ENCODE results near the gene CFAP46. TPM values are rescaled to one million over a fixed set of nuclear protein-coding genes. Genes with fewer than 3 reads are reported as not detected.
A peak's percentile ranks its signal among the peaks of the same experiment; 100 is the strongest.

CFAP46 gene
- polyA plus RNA-seq, 1 of the 3 experiments (the other 2 are of a cell fraction) = 3.9 TPM

- TF ChIP-seq USF2 (IDR thresholded peaks at IDR 0.05; ENCODE audit: borderline replicate concordance, low read depth, low read length) (no peak), PBX3 (IDR thresholded peaks at IDR 0.05) (no peak), NRF1 (IDR thresholded peaks at IDR 0.05; ENCODE audit: low read depth, low read length) (no peak), GATA2 (CRISPR knock-in tag; IDR thresholded peaks at IDR 0.05) (no peak)
Observed at GRCh38 chr10:132940791-132941465, 1.4 kb downstream of the CFAP46 start (continued).

GRCh38 chr10:132939957-132940790 is 2.2 kb downstream of the CFAP46 start:
- DNase-seq = peak; percentile 57
- ChIA-PET POLR2A (no interaction called here), CTCF (interaction anchor here (0.6 to 1.6 kb wide), 7 partner anchors 13 to 286 kb away, joined by 3 to 4 read pairs (median 3); no protein-coding TSS in a partner anchor)
- Histone ChIP-seq H3K79me2 (ENCODE audit: insufficient read depth) (no peaks in the 10 kb centered on the region), H2AFZ (ENCODE audit: low read depth) (no peak overlapping the region), H4K20me1 (ENCODE audit: insufficient read depth) (no peaks in the 10 kb centered on the region), H3K9me3 (no peaks in the 10 kb centered on the region), H3K36me3 (replicated peaks in 1 of 2; ENCODE audit: control insufficient read depth in 1 of 2, insufficient read depth in 2 of 2, low read length in 1 of 2) (peaks cover 0 to 2% of the 10 kb centered on the region in 2 experiments), H3K4me3 (ENCODE audit: low read depth in 2 of 2, low read length in 1 of 2) (peak overlapping the region in 1 of 2 experiments; percentile 46; a peak in 1 of 4 replicates), H3F3A (replicated peaks; ENCODE audit: insufficient read depth) (no peaks in the 10 kb centered on the region), H3K9ac (no peak overlapping the region), H3K27me3 (ENCODE audit: insufficient read depth) (no peaks in the 10 kb centered on the region), H3K4me1 (ENCODE audit: control insufficient read depth in 1 of 2, insufficient read depth in 2 of 2, low read depth in 1 of 2, low read length in 1 of 2) (peaks cover 0 to 11% of the 10 kb centered on the region in 2 experiments; a peak in 1 of 4 replicates), H3K27ac (ENCODE audit: low read depth in 2 of 2, low read length in 1 of 2) (no peak overlapping the region), H3K9me2 (no peaks in the 10 kb centered on the region), H3K4me2 (no peak overlapping the region)
- no peak for TF ChIP-seq USF1 (IDR thresholded peaks at IDR 0.05; ENCODE audit: borderline replicate concordance, low read depth)
- no peak for TF ChIP-seq MXI1 (IDR thresholded peaks at IDR 0.05; ENCODE audit: low read depth, low read length)
- peak; percentile 29; the same call in 1 of the 2 replicates for TF ChIP-seq SMC3 (IDR thresholded peaks at IDR 0.05; ENCODE audit: low read depth, low read length)
- peak; percentile 65 for TF ChIP-seq RAD21 (IDR thresholded peaks at IDR 0.05; ENCODE audit: low read length)
- no peak for TF ChIP-seq EZH2phosphoT487 (IDR thresholded peaks at IDR 0.05; ENCODE audit: borderline replicate concordance, low read depth)
- TF ChIP-seq GABPA (IDR thresholded peaks at IDR 0.05; ENCODE audit: low read depth) = no peak
- peak; percentile 32 for TF ChIP-seq CTCF (IDR thresholded peaks at IDR 0.05)
- 90% methylated on average over 23 of the region's 24 CpGs for WGBS (ENCODE audit: low lambda C conversion rate)
